Measurements from ENCODE around the gene MT1X. TPM values are rescaled to one million over a fixed set of nuclear protein-coding genes. Genes with fewer than 3 reads are reported as not detected.

MT1X gene
- total RNA-seq, 2 donors from 2014 or later: 308 to 320 TPM

GRCh38 chr16:56645838-56646237 lies 36.4 kb upstream of the MT1X start:
- TF ChIP-seq, protein P1, sequence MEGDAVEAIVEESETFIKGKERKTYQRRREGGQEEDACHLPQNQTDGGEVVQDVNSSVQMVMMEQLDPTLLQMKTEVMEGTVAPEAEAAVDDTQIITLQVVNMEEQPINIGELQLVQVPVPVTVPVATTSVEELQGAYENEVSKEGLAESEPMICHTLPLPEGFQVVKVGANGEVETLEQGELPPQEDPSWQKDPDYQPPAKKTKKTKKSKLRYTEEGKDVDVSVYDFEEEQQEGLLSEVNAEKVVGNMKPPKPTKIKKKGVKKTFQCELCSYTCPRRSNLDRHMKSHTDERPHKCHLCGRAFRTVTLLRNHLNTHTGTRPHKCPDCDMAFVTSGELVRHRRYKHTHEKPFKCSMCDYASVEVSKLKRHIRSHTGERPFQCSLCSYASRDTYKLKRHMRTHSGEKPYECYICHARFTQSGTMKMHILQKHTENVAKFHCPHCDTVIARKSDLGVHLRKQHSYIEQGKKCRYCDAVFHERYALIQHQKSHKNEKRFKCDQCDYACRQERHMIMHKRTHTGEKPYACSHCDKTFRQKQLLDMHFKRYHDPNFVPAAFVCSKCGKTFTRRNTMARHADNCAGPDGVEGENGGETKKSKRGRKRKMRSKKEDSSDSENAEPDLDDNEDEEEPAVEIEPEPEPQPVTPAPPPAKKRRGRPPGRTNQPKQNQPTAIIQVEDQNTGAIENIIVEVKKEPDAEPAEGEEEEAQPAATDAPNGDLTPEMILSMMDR (IDR thresholded peaks at IDR 0.05): no peak
- no peak overlapping the region for H3K4me3 ChIP-seq

DNA sequence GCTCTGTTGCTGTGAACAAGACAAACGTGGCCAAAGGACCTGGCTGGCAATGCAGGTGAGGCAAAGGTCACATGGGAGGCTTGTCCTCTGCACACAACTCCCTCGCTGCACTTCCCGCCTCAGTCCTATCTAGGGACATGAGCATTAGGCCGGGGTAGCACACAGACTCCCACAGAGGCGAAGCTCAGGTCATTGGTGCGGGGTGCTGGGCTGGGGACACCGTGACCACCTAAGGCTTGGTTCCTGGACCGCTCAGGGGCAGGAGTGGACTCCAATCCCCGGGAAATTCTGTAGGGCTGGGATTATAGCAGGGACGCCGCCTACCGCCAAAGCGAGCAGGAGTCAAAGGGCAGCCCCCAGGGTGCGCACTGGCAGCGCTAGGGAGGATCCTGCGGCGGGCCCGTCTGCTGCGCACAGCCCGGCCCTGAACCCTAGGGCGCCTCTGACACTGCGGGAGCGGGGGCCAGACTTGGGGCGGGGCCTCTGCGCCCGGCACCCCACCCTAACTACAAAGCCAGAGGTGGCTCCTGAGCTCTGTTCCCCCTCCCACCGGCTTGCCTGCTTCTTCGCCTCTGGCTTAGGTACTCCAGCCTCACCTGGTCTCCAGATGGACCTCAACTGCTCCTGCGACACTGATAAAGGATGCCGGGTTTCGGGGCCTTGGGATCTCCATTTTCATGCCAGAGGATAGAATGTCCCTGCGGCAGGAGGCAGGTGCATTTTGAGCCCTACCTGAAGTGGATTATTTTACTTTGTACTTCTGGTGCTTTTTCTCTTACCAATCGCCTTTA lies 34.4 kb upstream of the MT1X start:
- TF ChIP-seq, protein P1 (IDR thresholded peaks at IDR 0.05): no peak

More at GRCh38 chr16:56645838-56646237, 36.4 kb upstream of the MT1X start:
- Histone ChIP-seq H3K27ac (no peak overlapping the region), H3K9me3 (no peaks in the 10 kb centered on the region), H3K36me3 (no peaks in the 10 kb centered on the region), H3K27me3 (replicated peaks; ENCODE audit: insufficient read depth) (no peaks in the 10 kb centered on the region), H3K4me1 (ENCODE audit: control insufficient read depth in 1 of 2, low read depth in 2 of 2) (peaks cover 4 to 16% of the 10 kb centered on the region in 2 donors)
- DNase-seq (ENCODE audit: low spot score) (no peak), ATAC-seq (ENCODE audit: insufficient number of reproducible peaks, low FRiP score, low read depth) (no peak)

GRCh38 chr16:56649271-56649670 lies 33.0 kb upstream of the MT1X start:
- TF ChIP-seq, protein P1 (IDR thresholded peaks at IDR 0.05): no peak
- no peaks in the 10 kb centered on the region for H3K9me3 ChIP-seq
- no peak overlapping the region for H3K4me3 ChIP-seq
- no peak overlapping the region for H3K27ac ChIP-seq
- no peaks in the 10 kb centered on the region for H3K36me3 ChIP-seq
- no peak for ATAC-seq (ENCODE audit: insufficient number of reproducible peaks, low FRiP score, low read depth)
- H3K4me1 ChIP-seq (ENCODE audit: control insufficient read depth in 1 of 2, low read depth in 2 of 2): no peaks in the 10 kb centered on the region
- DNase-seq (ENCODE audit: low spot score): no peak
- H3K27me3 ChIP-seq (replicated peaks; ENCODE audit: insufficient read depth): no peaks in the 10 kb centered on the region

More for the DNA sequence above, 34.4 kb upstream of the MT1X start:
- Histone ChIP-seq H3K9me3 (no peaks in the 10 kb centered on the region), H3K27me3 (replicated peaks; ENCODE audit: insufficient read depth) (no peaks in the 10 kb centered on the region), H3K4me3 (no peak overlapping the region), H3K4me1 (ENCODE audit: control insufficient read depth in 1 of 2, low read depth in 2 of 2) (peaks cover 4 to 14% of the 10 kb centered on the region in 2 donors), H3K27ac (no peak overlapping the region), H3K36me3 (no peaks in the 10 kb centered on the region)
- ATAC-seq (ENCODE audit: insufficient number of reproducible peaks, low FRiP score, low read depth) (no peak), DNase-seq (ENCODE audit: low spot score) (no peak)

GRCh38 chr16:56649820-56650219 lies 32.5 kb upstream of the MT1X start:
- H3K4me3 ChIP-seq: no peak overlapping the region
- H3K36me3 ChIP-seq: no peaks in the 10 kb centered on the region
- no peak for ATAC-seq (ENCODE audit: insufficient number of reproducible peaks, low FRiP score, low read depth)
- no peak for DNase-seq (ENCODE audit: low spot score)
- no peaks in the 10 kb centered on the region for H3K27me3 ChIP-seq (replicated peaks; ENCODE audit: insufficient read depth)
- TF ChIP-seq, protein P1 (IDR thresholded peaks at IDR 0.05): no peak
- H3K4me1 ChIP-seq (ENCODE audit: control insufficient read depth in 1 of 2, low read depth in 2 of 2): no peaks in the 10 kb centered on the region
- H3K9me3 ChIP-seq: no peaks in the 10 kb centered on the region
- no peak overlapping the region for H3K27ac ChIP-seq

DNA sequence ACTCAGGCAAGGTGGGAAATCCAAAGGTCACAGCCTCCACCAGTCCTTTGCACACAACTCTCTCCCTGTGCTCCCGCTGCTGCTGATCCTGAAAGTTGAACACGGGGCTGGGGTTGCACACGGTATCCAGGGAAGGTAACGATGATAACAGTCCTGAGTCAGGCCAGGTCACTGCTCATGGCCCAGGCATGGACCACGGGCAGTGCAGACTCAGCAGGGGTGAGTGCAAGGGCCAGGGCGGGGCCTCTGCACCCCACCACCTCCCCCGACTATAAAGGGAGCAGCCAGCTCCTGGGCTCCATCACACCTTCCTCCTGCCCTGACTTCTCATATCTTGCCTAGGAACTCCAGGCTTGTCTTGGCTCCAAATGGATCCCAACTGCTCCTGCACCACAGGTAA lies 30.7 kb upstream of the MT1X start, which contains the start of gene MT1B:
Gene MT1B (plus strand): TSS at position 301 of the 400 bp plus-strand sequence. CDS start 68 bp downstream, at position 369.
- no peaks in the 10 kb centered on the region for H3K4me1 ChIP-seq (ENCODE audit: control insufficient read depth in 1 of 2, low read depth in 2 of 2)
- ATAC-seq (ENCODE audit: insufficient number of reproducible peaks, low FRiP score, low read depth) (no peak), DNase-seq (ENCODE audit: low spot score) (no peak)
- H3K4me3 ChIP-seq: no peak within 1 kb of the TSS
- no peaks in the 10 kb centered on the region for H3K27me3 ChIP-seq (replicated peaks; ENCODE audit: insufficient read depth)
- no peaks in the 10 kb centered on the region for H3K9me3 ChIP-seq
- H3K36me3 ChIP-seq: no peaks in the 10 kb centered on the region
- H3K27ac ChIP-seq: no peak within 1 kb of the TSS
- TF ChIP-seq, protein P1 (IDR thresholded peaks at IDR 0.05): no peak

Measured in thoracic aorta (tissue), 2 donors.